Hematopoietic multipotent progenitor cell treated with erythropoietin and hydrocortisone succinate and interleukin-3 and kit ligand, for 4 days (in vitro differentiated cells): ENCODE data around the gene RAD51B.

ENCODE experiments used
- DNase-seq: peaks from one replicate; pipeline ENCODE4 v3.0.0-alpha.2; 2015

Gene RAD51B

DNA sequence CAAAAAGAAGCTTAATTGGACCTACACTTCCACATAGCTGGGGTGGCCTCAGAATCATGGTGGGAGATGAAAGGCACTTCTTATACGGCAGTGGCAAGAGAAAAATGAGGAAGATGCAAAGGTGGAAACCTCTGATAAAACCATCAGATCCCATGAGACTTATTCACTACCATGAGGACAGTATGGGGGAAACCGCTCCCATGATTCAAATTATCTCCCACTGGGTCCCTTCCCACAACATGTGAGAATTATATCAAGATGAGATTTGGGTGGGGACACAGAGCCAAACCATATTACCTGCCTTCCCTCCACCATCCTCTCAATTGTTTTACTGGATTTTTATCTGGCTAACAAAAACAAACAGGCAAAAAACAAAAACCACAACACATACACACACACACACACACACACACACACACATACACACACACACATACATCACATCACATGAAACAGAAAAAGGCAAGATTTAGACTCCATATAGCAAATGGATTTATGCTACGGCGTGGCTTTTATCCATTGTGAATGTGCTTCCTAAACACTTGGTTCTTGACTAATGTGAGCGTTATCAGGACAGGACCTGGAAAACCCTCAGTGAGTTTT is 906.6 kb downstream of the RAD51B start:
- peak; percentile 34 for DNase-seq

DNA sequence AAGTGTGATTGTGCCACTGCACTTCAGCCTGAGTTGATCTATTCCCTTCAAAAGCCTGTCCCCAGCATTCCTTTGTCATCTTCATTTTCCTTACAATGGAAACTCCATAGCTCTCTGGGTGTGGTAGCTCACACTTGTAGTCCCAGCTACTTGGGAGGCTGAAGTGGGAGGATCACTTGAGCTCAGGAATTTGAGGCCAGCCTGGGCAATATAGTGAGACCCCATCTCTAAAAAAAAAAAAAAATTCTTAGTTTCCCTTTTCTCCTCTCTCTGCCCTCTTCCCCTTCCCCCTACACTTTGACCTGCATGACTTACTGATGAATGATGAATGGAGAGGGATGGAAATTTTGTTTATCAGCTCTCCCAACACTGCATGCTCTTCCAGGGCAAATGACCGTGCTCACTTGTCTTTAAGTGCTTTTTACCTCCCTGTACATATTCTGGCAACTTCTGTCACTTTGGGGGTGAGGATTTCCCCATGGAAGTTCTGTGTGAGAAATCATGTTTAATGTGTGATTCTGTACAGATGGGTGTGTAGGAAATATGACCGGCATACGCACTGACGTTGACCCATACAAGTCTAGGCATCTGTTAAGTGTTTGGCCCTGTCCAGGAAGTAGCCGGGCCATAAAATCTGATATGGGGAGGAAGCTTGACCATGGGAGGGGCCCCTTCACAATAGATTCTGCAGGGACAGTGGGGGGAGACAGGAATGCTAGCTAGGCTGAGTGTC is 907.9 kb downstream of the RAD51B start:
- no peak for DNase-seq

DNA sequence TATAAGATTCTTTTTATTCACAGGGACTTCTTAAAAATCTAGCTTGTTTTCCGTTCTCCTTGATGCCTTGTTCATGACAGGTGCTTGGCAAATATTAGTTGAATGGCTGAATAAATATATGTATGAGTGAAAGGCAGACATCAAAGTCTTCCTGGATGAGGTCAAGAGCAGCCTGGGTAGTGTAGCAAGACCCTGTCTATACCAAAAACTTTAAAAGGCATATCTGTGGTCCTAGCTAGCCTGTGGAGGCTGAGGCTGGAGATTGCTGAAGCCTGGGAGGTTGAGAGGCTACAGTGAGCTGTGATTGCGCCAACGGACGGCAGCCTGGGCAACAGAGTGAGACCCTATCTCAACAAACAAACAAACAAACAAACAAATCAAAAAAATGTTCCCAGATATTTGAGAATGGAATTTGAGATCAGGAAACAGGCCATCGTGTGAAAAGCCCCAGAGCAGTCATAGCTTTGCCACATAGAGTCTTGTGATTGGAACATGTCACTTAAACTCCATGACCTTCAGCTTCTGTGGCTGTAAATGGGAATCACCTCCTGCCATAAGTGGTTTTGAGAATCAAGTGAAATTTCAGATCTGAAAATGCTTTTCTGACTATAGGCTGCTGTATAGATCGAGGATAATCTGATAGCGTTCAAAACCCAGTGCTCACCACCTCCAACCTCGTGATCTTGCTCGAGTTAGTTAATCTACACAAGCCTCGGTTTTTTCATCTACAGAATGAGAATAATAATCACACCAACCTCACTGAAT is 908.9 kb downstream of the RAD51B start:
- DNase-seq: no peak

DNA sequence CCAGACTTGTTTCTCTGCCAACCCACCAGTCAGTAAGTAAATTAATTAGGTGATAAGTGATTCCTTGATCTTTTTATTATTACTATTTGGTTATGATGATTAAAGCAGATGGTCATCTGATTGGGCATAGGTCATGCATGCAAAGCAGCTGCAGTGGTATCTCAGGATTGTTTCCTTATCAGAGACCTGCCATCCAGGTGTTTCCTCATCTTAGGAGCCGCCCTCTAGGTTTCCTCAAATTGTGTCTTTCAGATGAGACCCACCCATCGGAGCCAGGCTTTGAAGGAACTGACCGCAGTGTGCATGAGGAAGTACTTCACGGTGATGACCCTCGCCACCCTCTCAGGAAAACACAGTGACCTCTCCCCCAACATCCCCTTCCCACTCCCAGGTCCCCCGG is 910.0 kb downstream of the RAD51B start:
- DNase-seq: peak; percentile 56

DNA sequence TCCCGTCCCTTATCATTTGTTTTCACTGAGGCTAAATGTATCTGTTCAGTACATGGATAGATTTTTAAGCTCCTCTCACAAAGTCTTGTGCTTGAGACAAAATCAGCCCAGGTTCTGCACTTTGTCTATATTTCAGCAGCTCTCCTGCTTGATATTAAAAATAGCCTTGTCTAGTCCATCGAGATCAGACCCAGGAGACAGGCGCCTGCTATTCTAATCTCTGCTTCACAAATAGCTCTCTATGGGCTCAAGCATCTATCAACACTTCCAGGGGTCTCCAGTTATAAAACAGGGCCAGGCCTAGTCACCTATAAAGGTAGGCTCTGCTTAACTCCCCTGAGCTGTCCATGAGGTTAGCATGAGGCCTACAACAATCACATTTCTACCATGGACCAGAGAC is 910.8 kb downstream of the RAD51B start:
- DNase-seq: no peak

DNA sequence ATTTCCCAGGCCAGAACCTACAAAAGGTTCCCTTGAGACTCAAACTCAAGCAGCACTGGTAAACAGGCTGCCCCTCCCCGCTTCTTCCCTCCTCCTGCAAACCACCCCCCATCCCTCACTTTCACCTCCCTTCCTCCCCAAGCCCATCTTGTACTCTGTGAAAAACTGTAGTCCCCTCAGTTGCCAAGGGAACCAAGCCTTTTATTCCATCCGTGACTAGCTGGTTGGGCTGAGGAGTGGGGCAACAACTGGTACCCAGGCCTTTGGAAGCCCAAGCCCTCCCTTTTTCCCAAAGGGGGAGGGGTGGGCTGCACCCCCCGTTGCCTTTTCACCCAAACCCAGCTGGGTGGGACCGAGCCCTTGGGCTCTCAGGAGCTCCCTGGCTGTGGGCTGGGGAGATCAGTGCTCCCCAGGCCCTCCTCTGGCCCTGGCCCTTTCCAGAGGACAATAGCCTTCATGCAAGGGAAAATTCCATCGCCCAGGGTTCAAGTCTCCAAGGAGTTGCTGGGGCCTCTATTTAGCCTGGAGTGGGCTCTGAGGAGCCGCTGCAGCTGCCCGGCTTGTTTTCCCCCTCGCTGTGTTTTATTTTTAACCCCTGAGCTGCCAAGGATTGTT is 911.3 kb downstream of the RAD51B start:
- no peak for DNase-seq

DNA sequence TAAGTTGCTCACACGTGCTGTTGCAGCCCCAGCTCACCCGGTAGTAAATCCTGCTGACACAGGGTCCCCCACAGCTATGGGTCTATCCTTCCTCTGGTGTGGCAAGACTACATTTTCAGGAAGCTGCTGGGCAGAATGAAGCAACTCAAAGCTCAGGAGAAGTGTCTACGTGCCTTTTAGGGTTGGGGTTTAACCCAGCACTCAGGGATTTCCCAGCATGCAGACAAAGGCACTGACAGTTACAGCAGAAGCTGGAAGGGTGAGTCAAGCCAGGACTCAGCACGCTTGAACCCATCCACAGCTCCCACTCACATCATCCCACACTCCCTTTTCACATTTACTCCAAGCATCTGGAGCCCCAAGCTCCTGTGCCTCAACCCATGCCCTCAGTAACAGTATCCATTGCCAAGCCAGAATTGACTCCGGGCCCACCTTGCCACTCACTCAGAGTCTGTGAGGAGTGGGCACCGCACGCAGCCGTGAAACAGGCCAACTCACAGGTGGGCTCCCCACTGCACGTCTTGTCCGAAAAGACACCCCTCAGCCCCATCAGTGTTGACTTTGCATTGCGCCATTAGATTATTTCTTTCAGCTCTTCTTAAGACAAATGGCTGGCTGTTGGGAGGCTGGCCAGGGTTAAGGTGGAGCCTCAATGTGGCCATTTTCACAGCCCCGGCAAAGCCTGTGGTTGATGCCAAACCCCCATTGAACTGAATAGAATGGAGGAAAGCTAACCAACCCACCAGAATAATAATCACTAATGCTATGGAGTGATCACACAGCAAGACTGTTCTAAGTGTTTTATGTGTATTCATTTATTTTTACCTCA is 913.7 kb downstream of the RAD51B start:
- peak; percentile 65 for DNase-seq

DNA sequence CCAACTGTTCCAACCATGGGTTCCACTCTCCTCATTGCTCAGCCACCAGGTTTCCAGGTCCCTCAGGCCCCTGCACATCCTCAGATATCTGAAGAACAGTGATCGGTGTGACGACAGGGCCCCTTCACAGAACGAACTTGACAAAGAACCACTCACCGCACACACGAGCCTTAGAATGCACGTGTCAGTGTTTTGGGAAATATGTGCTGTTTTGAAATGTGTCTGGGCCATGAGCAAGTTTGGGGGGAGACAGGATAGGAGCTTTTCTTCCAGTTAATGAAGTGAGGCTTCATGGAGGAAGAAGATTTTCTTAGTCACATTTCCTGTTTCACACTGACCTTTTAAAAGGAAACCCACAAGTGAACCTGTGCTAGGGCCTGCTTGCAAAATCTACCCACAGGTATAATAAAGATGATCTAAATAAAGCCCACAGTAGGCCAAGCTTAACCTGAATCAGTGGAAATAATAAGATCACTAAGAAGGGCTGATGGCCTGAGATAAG is 914.7 kb downstream of the RAD51B start:
- DNase-seq: peak; percentile 24

DNA sequence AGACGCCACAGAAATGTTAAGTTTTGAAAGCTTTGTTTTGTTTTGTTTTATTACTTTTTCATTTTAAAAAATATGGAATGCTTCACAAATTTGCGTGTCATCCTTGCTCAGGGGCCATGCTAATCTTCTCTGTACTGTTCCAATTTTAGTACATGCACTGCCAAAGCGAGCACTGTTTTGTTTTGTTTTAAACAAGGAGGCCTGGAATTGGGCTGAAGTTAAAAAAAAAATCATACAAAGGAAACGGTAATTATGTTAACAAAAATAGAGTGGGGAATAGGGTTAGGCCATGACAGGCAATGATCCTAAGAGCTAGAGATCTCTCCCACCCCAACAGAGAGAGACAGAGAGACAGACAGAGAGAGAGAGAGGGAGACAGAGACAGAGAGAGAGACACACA is 916.3 kb downstream of the RAD51B start:
- DNase-seq: no peak

DNA sequence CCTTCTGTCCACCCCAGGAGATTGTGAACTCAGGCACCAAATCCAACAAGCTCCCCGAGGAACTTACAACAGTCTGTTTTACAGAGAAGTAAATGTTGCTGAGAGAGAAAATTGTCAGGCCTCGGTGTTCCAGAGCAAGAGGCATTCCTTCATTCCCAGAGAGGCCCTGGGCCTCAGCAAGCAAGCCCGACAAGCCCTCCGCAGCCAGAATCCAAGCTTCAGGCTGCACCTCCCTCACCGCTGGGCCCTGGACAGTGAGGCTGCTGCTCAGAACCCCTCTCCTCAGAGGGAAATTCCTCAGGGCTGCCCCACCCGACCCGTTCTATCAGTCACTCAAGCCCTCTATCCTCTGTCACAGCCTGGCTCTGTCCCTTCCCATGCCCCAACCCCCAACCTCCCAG is 916.9 kb downstream of the RAD51B start:
- DNase-seq: no peak

DNA sequence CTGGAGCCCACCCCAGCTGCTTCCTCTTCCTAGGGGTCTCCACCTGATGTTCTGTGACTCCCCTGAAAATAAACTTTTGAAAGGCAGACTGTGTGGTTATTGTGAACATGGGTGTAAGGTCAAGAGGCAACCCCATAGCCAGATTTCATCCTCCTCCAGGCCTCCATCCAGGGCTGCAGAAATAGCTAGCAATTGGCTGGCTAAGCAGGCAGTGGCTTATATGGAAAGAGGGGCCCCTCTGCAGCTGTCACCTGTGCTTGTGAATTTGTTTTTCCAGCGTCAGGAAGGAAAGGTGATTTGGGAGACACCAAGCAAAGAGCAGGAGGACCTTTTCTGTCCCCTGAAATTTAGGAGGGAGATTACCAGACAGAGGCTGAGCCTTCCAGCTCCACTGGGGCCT is 917.5 kb downstream of the RAD51B start:
- DNase-seq: no peak

DNA sequence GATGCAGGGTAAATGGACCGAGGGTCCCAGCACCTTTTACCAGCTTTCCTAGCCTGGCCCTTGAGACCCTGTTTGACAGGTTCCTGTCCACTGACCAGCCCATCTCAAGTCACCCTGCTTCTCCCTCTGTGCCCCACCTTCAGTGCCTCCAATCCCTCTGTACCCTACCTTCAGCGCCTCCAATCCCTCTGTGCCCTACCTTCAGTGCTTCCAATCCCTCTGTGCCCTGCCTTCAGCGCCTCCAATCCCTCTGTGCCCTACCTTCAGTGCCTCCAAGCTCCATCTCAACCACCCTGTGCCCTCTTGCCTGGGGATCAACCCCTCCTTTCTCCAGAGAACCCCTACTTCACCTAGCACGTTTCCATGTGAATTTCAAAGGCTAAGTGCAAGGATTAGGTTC is 919.0 kb downstream of the RAD51B start:
- DNase-seq: no peak

DNA sequence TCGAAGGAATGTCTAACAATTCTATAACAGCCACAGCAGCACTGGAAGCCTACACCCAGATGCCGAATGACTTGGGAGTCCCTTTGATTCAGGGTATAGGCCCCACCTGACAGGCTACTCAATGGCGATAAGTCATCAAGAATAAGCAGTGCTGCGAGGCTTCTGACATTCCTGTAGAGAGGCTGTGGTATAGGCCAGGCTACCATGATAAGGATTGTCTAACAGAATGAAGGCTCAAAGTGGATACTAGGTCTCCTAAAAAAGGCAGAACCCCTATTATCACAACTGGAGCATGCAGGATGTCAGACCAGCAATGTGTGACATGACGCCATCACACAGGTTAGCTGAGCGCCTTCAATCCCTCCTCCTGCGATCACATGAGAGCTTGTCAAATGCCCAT is 920.1 kb downstream of the RAD51B start:
- DNase-seq: no peak

DNA sequence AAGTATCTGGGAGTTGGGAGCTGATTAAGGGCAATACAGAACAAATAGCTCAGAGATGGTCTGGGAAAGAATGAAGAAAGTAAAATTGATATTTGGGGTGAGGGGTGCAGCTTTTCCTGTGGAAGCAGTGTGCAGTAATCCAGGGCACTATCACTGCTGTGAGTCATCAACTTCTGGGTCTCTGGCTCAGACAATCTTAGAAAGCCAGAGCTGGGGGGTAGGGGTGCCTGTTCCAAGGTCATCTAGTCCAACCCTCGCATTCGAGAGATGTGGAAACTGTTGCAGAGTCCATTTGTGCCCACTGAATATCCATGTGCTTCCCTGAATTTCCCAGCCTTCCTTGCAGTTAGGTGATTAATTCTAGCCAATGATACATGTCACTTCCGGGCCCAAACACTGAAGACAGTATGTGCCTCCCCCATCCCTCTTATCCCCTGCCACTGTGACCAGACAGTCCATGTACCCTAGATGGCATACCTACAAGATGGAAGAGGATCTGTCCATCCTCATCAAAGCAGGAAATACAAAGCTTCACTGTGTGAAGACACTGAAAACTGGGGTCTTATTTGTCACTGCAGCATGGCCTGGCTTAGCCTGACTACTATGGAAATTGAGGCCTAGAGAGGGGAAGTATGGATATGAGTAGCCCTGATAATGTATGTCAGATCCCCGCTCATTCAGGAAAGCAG is 921.4 kb downstream of the RAD51B start:
- no peak for DNase-seq

DNA sequence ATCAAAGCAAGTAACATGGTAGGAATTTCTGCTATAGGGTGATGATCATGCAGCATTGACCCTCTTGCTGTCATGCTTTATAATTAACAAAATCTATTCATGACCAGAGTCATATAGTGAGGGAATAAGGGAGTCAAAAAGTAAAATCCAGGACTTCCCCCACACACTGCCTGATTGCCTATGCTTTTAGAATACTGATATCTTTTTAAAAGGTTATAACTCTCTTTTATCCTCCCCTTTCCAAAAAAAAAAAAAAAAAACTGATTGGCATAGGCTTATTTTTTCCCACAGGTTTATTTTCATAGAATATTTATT is 921.9 kb downstream of the RAD51B start:
- DNase-seq: no peak

DNA sequence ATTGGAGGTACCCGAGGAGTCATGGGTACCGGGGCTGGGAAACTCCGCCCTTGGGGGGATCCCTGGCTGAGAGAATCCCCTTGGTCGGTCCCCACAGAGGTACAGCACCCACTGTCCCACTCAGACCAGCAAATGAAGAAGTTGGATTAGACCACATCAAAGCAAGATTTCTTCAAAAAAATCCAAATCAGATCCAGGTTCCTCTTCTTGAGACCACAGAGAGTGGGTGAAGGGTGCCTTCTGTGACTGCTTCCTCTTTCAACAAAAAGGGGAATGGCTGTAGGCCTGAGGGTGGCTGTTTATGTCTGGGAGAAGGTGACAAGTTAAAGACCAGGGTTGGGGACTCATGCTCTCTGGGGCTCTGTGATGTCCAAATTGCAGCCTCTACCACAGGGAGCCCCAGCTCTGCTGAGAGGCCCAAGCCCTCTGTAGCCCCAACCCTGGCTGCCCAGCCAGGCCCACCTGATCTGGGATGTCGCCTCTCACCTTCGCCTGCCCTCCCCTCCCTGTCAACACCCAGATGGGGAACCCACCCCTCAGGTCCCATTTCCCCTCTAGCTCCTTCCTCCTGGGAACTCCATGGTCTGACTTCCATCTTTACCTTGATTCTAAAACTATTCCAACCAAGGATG is 922.4 kb downstream of the RAD51B start:
- peak; percentile 91 for DNase-seq

DNA sequence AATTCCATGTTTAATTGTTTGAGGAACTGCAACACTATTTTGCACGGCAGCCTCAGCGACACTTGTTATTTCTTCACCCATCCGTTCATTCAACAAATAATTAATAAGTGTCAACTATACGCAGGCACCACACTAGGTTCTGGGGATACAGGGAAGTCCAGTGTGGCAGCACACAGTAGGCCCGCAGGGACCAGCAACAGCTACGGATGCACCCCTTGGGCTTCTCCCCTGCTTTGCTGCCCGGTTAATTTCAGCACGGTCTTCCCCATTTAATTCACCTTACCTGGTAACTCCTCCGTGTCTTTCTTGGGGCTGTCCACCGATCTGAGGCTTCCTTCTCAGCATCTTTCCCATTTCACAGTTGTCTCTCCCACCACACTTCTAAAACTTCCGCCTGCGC is 925.0 kb downstream of the RAD51B start:
- DNase-seq: no peak

DNA sequence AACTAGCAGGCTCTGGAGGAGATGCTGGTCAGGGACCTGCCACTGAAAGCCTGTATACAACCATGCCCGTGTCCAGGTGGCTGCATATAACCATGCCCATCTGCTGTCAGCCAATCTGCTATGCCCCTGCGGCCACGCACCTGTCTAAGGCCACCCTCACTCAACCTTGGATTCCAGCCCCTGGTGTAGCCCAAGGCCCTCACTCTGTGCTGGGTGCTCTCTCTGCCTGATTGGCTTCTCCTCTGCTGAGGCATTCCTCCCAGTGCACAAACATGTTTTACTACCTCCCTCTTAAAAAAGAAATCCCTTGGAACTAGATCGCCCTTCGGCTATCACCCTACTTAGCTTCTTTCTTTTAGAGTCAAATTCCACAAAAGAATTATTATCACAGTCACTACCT is 927.8 kb downstream of the RAD51B start:
- no peak for DNase-seq

DNA sequence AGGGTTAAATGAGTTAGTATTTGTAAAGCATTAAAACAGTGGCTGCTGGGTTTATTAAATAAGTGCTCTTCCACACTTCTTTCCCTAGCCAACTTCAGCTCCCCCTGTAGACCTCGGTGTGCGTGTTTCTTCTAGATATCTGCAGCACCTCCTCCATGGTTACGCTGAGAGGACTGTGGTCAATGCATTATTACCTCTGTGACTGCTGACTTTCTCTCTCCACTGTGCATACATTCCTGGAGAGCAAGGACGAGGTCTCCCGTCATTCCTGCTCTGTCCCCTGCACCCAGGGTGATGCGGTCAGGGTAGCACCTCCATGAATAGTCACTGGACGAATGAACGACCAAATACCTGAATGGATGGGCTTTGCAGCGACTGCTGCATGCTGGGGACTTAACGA is 928.7 kb downstream of the RAD51B start:
- no peak for DNase-seq

DNA sequence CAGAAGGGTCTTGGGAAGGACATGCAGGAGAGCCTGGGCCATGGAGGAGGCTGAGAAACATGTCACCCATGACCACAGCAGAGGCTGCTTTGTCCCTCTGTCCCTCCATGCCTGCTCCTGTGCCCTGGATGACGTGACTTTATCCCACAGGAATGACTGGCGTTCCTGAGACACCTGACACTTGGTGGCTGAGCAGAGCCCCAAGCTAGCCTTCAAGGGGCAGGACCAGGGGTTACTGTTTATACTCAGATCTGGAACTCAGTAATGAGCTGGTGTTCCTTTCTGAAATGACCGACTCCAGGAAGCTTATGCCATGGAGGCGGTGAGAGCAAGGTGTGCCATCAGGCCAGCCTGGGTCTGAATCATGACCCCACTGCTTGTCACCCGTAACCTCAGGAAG is 929.1 kb downstream of the RAD51B start:
- no peak for DNase-seq
